AG09309 (cell line): ENCODE measurements around the gene KATNAL1.
A peak's percentile ranks its signal among the peaks of the same experiment; 100 is the strongest.

ENCODE experiments used
- DNase-seq: peaks from one replicate; pipeline ENCODE4 v3.0.0-alpha.2; 2010; ENCODE audit warnings: low read depth
- H3K4me3 ChIP-seq: 2 replicates; pipeline ENCODE4 v1.5.1; 2011; ENCODE audit warnings: mild to moderate bottlenecking, low read depth, low read length, moderate library complexity; ENCODE audit not compliant: control insufficient read depth
- CTCF ChIP-seq: IDR thresholded peaks from 2 replicates; pipeline ENCODE4 v1.5.1; 2011; ENCODE audit warnings: mild to moderate bottlenecking, low read depth, low read length, inconsistent platforms; ENCODE audit not compliant: insufficient read depth, control insufficient read depth; ENCODE audit errors: missing control alignments

KATNAL1 gene

GRCh38 chr13:30240608-30241007 is 66.7 kb downstream of the KATNAL1 start:
- DNase-seq, result no peak
- no peak overlapping the region for H3K4me3 ChIP-seq
- TF ChIP-seq CTCF, result no peak

- DNase-seq, result no peak
- no peak overlapping the region for H3K4me3 ChIP-seq
- TF ChIP-seq CTCF, result no peak
Measured at GRCh38 chr13:30235216-30235615, 72.1 kb downstream of the KATNAL1 start.

- DNase-seq, result no peak
- no peak for TF ChIP-seq CTCF
- no peak overlapping the region for H3K4me3 ChIP-seq
Measured at GRCh38 chr13:30234619-30235162, 72.7 kb downstream of the KATNAL1 start.

- no peak for TF ChIP-seq CTCF
- peak; percentile 2 for DNase-seq
- no peak overlapping the region for H3K4me3 ChIP-seq
Measured at GRCh38 chr13:30224732-30225131, 82.6 kb downstream of the KATNAL1 start.

GRCh38 chr13:30222254-30222653 is 85.1 kb downstream of the KATNAL1 start:
- TF ChIP-seq CTCF, result no peak
- no peak for DNase-seq
- H3K4me3 ChIP-seq, result no peak overlapping the region

GRCh38 chr13:30216111-30216510 is 91.2 kb downstream of the KATNAL1 start:
- TF ChIP-seq CTCF, result no peak
- H3K4me3 ChIP-seq, result no peak overlapping the region
- DNase-seq, result no peak

- no peak overlapping the region for H3K4me3 ChIP-seq
- DNase-seq, result no peak
- no peak for TF ChIP-seq CTCF
Measured at GRCh38 chr13:30212256-30212655, 95.1 kb downstream of the KATNAL1 start.
